HL-60/S4 treated with retinoic acid at 250 ng/mL for 4 days and 3 days (cell line): Measurements from ENCODE around the gene QSOX1.
"Not testable (repeated sequence)": the region's sequence is repeated elsewhere in the genome, so short reads cannot be mapped to it uniquely, and the experiment has no call there.

Experiments used
- in situ Hi-C: fragments of 300-500 bp; cut with MboI; formaldehyde crosslinking; loops from 2 replicates; pipeline ENCODE4 v1.7.0; 2022; ENCODE audit warnings: low sequenced_read_pairs

The QSOX1 gene

GRCh38 chr1:180154325-180155181 lies at the start of gene QSOX1:
TSS of gene QSOX1 (plus strand) at chr1:180154869. CDS start at chr1:180154908, 39 bp downstream.
- in situ Hi-C loops = no loop called here

GRCh38 chr1:180112091-180112490 lies 42.6 kb upstream of the QSOX1 start:
- in situ Hi-C loops = no loop called here

- in situ Hi-C loops = no loop called here
Measured at GRCh38 chr1:180112984-180113647, 41.6 kb upstream of the QSOX1 start.

- in situ Hi-C loops = no loop called here
Measured at GRCh38 chr1:180114396-180114945, 40.2 kb upstream of the QSOX1 start.

GRCh38 chr1:180116964-180117763 lies 37.5 kb upstream of the QSOX1 start:
- in situ Hi-C loops = no loop called here

GRCh38 chr1:180117764-180118116 lies 36.9 kb upstream of the QSOX1 start:
- in situ Hi-C loops = no loop called here

- in situ Hi-C loops = no loop called here
Measured at GRCh38 chr1:180119837-180120236, 34.8 kb upstream of the QSOX1 start.

- in situ Hi-C loops = no loop called here
Measured at GRCh38 chr1:180123463-180123936, 31.2 kb upstream of the QSOX1 start.

- in situ Hi-C loops = no loop called here
Measured at GRCh38 chr1:180130651-180131050, 24.0 kb upstream of the QSOX1 start.

GRCh38 chr1:180131510-180131909 lies 23.2 kb upstream of the QSOX1 start:
- in situ Hi-C loops = no loop called here

- in situ Hi-C loops = no loop called here
Measured at GRCh38 chr1:180133193-180133592, 21.5 kb upstream of the QSOX1 start.

- in situ Hi-C loops = not testable (repeated sequence)
Measured at GRCh38 chr1:180133688-180134087, 21.0 kb upstream of the QSOX1 start.

GRCh38 chr1:180135535-180135934 lies 19.1 kb upstream of the QSOX1 start:
- in situ Hi-C loops = no loop called here

- in situ Hi-C loops = no loop called here
Measured at GRCh38 chr1:180136331-180136967, 18.2 kb upstream of the QSOX1 start.

GRCh38 chr1:180136968-180137356 lies 17.7 kb upstream of the QSOX1 start:
- in situ Hi-C loops = no loop called here

GRCh38 chr1:180137776-180138175 lies 16.9 kb upstream of the QSOX1 start:
- in situ Hi-C loops = no loop called here

GRCh38 chr1:180141381-180141934 lies 13.2 kb upstream of the QSOX1 start:
- in situ Hi-C loops = no loop called here

GRCh38 chr1:180143359-180143758 lies 11.3 kb upstream of the QSOX1 start:
- in situ Hi-C loops = no loop called here

GRCh38 chr1:180144659-180145357 lies 9.9 kb upstream of the QSOX1 start:
- in situ Hi-C loops = no loop called here

- in situ Hi-C loops = no loop called here
Measured at GRCh38 chr1:180145446-180145845, 9.2 kb upstream of the QSOX1 start.
